Dedifferentiated amniotic fluid mesenchymal stem cell (primary cell): Measurements from ENCODE around the gene GNLY.
A peak's percentile ranks its signal among the peaks of the same experiment; 100 is the strongest.

ENCODE experiments used
- DNase-seq: peaks from one replicate; pipeline ENCODE4 v3.0.0-alpha.2; 2016; ENCODE audit errors: extremely low spot score

The GNLY gene

GRCh38 chr2:85727798-85728197 lies 33.6 kb downstream of the GNLY start:
- no peak for DNase-seq

DNA sequence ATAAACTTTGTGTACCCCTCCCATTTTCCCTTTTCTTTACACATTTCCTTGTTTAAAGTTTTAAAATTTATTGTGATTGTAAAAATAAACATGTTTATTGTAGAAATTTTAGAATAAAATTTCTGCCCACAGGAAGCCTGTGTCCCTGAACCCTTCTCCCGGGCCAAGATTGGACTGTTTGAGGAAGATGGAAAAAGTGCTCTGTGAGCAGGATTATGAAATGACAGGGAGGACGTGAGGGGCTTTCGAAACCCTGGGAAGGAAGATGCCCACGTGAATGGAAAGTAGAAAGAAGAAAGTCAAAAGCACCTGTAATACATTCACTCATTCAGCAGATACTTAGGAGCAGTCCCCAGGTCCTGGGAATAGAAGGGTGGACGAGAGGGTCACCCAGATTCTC lies 34.2 kb downstream of the GNLY start:
- no peak for DNase-seq

GRCh38 chr2:85728883-85729824 lies 35.0 kb downstream of the GNLY start:
- peak; percentile 71 for DNase-seq

DNA sequence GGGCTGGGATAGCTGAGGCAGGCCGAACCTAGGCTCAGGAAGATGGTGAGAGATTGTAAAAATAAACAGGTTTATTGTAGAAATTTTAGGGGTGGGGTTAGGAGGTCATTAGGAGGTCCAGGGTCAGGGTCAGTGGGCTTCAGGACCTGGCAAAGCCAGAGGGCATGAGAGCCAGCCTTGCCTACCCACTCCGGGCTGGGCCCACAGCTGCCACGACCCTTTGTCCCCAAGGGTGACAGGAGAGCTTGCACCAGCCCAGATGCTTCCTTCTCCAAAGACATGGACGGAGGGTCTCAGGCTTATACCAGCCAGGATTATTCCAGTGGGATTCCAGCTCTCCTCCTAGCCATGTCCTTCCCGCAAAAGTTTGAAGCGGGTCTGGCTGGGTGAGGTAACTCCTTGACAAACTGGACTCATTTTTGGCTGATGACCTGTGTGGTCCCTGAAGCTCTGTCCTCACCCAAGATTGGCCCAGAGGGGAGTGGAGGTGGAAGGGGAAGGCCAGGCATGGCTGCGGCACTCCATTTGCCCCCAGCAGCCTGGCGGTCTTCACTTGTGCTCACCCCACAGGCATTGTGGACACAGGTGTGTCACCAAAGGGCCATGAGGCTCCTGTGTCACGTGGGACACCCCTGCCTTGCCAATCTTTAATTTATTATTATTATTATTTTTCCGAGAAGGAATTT lies 35.8 kb downstream of the GNLY start:
- no peak for DNase-seq

DNA sequence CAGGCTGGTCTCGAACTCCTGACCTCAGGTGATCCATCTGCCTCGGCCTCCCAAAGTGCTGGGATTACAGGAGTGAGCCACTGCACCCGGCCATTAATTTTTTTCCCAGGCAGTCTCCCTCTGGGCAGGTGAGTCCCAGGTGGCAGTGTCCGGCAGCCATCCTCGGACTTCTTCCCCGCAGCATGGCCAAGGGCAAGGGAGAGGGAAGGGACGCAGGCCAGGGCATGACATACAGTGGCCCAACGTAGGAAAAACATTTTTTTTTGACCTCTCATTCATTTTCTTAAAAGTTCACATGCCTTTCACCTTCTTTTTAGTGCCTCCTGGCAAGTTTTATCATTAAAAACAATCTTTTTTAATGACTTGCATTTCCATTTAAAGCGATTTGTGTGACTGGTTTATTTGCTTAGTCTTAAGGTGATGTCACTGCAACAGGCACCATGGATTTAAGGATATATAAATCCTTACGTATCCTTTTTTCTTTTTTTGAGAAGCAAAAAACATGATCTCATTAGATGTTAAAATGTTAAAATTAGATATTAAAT lies 36.6 kb downstream of the GNLY start:
- DNase-seq, result no peak

DNA sequence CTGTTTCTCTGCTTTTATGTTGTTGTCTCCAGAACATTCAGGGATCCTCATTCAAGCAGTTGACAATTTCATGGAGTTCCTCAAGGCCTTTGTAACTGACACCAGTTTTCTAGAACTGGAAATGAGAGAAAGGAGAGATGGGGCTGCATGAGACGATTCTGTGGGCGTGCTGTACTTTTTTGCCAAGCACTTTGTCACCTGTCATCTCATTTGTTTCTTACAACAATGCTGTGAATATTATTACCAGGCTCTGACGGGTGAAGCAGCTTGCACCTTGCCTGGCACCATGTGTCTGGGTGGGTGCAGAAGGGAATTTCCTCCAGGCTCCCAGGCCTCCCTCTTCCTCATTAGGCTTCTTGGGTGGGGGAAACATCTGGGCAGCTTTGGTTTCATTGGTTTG lies 37.4 kb downstream of the GNLY start:
- no peak for DNase-seq

DNA sequence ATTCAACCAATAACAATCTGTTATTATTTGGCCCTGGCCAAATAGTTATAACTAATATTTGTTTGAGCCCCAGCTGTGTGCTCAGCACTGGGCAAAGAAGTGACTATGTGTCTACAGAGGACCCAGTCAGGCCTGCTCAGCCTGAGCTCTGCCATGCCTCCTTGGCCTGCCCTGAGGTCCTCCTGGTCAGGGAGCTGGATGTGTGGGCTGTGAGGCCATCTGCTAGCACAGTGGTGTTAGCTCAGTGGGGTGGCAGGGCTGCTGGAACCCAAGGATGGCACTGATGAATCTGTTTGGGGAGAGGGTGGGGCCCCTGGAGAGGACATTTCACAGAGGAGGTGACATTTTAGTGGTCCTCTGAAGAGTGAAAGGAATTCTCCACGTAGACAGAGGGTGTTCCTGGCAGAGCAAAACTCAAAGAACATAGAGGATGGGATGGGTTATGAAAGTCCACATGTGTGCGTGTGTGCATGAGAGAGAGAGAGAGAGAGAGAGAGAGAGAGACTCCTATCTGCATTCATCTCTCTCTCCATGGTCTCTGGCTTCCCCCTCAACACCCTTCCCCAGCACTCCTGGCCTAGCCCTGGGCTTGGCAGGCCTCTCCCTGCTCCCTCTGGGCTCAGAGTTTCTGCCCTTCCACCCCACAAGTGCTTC lies 38.4 kb downstream of the GNLY start:
- DNase-seq, result no peak

DNA sequence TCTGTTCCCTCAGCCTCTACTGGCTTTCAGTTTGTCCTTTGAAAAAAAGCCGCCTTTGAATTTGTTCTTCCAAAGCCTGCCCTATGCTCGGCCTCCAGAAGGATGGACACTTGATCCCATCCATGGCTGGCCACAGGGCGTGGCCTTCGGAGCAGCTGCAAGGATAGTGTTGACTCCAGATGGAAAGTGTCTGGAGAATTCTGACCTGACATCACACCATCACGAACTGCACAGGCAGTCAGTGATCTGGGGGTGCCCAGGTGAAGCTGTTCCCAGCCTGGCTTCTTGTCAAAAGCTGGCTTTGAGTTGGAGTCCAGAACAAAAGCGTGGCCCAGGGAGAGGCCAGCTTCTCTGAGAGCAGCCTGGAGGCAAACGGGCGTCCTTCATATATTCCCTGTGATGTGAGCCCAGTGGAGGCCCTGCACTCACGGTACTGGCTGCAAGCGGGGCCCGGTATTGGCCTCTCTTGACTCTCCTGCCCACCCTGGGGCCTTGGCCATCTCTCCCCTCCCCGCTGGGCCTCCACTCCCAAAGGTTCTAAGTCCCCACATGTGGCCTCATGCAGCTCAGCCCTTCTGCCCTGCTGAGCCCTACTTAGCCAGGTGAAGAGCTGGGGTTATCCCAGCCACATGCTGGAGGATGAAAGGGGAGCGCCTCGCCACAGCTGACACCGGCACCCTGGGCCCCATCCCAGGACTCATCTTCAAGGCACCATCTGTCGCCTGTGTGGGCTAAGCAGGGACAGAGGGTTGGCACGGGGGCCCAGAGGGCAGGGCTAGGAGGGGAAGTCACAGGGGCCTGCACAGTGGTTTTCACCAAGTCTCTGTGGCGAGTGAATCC lies 39.2 kb downstream of the GNLY start:
- DNase-seq, result no peak

GRCh38 chr2:85734015-85734414 lies 39.9 kb downstream of the GNLY start:
- DNase-seq, result no peak

GRCh38 chr2:85734942-85735608 lies 40.9 kb downstream of the GNLY start:
- DNase-seq, result no peak

GRCh38 chr2:85735691-85736090 lies 41.5 kb downstream of the GNLY start:
- DNase-seq, result no peak

DNA sequence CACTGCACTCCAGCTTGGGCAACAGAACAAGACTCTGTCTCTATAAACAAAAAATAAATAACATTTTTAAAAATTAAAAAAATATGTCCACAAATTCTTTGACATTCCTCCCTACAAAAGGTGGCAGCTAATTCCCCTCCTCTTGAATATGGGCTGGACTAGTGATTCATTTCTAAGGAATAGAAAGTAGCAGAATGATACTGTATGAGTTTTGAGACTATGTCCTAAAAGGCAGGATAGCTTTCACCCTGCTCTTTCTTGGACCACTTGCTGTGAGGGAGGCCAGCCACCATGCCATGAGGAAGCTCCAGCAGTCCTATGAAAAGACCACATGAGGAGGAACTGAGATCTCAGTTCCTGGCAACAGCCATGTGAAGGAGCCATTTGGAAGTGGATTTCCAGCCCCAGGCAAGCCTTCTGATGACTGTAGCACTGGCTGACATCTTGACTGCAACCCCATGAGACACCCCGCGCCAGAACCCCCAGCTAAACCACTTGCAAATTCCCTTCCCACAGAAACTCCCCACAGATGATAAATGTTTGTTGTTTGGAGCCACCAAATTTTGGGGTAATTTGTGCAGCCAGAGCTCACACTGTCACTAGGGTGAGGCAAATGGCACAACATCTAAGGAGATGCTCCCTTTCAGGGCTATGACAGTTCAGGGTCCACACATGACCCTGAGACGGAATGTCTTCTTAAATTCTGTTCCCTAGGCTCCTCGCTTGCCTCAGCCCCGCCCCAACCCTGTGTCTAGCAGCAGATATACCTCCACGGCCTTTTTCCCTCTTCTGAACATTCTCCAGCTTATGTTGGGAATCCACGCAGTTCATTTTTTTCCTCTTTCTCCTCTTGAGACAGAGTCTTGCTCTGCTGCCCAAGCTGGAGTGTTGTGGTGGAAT lies 42.5 kb downstream of the GNLY start:
- no peak for DNase-seq

GRCh38 chr2:85737481-85737880 lies 43.3 kb downstream of the GNLY start:
- peak; percentile 73 for DNase-seq

GRCh38 chr2:85737961-85738360 lies 43.8 kb downstream of the GNLY start:
- DNase-seq, result no peak

DNA sequence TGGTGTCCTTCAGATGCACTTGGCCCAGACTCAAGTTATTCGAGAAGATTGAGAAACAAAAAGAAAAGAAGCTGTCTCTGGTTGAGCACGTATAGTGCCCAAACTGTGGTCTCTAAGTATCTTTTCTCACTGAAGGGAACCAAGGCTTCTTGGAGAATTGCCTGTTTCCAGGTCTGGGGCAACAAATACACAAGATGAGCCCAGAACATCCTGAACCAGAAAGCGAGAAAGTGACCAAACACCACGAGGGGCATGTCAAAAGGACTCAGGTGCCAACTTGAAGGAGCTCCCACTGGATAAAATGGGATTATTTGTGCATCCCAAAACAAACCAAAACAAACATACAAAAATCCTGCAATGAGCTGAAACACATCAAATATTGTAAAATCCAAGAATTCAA lies 46.0 kb downstream of the GNLY start:
- no peak for DNase-seq

DNA sequence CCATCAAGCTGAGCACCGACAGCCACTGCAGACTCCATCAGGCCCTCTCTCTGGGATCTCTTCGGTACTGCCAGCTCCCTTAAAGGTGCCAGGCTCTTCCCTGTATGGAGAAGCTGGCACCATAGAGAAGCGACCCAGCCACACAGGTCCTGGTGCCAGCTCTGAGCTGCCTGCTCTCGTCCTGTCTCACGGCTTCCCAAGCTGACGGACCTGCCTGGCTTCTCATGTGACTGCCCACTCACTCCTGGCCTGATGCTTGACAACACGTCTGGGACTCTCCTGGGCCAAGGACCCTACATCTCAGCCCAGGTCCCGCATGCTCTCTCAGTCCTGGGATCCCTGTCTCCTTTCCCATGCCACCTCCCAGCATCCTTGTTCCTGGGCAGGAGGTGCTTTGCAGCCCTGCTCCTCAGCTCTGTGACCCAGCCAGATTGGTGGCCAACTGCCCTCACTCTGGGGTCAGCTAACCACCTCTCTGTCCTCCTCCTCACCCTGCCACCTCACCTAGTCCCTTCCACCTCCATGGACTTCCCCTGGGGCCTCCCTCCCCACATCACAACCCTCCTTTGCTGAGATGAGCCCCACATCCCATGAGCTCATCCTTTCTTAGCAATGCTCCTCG lies 47.2 kb downstream of the GNLY start:
- no peak for DNase-seq

GRCh38 chr2:85741833-85742455 lies 47.8 kb downstream of the GNLY start:
- DNase-seq, result peak; percentile 67

DNA sequence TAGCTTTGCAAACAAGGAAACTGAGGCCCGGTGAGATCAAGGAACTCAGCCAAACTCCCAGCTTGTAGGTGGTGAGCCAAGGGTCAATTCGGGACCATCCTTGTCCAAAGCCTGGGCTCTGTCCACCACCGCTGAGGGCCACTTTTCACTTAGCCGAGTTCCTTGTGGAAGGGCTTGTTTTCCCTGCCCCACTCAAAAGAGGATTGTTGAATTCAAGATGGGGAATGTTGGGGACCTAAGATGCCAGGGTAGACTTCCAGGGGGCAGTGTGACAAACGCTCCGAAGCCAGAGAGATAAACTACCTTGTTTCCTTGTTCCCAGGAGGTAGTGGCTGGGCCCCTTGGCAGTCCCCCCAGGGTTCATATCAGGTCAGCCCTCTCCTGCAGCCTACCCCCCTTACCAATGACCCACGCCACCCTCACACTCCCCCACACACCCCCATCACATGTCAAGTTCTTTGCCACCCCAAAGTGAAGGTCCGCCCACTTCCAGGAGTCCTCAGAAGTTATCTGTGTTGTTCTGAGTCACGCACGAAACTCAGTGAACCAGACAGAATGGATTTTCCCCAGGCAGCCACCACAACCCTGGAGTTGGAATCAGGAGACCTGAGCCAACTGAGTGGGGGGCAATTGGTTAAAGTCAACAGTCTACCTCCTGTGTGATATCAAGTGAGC lies 49.3 kb downstream of the GNLY start:
- DNase-seq, result no peak
